Glutamatergic neuron (in vitro differentiated cells): Measurements from ENCODE around the gene NFKBIB. TPM values are rescaled to one million over a fixed set of nuclear protein-coding genes. Genes with fewer than 3 reads are reported as not detected.
"Not testable (repeated sequence)": the region's sequence is repeated elsewhere in the genome, so short reads cannot be mapped to it uniquely, and the experiment has no call there.

ENCODE experiments used
- DNase-seq: peaks from one replicate; pipeline ENCODE4 v3.0.0; 2022
- H3K27ac Mint-ChIP-seq: one replicate; pipeline ENCODE4 v1.8.0; 2020; ENCODE audit warnings: mild to moderate bottlenecking, mixed read lengths, inconsistent platforms; ENCODE audit not compliant: unreplicated experiment
- H3K27me3 Mint-ChIP-seq: one replicate; pipeline ENCODE4 v1.8.0; 2020; ENCODE audit warnings: mild to moderate bottlenecking, moderate library complexity, mixed read lengths, inconsistent platforms; ENCODE audit not compliant: unreplicated experiment
- H3K36me3 Mint-ChIP-seq: one replicate; pipeline ENCODE4 v1.8.0; 2020; ENCODE audit warnings: mild to moderate bottlenecking, mixed read lengths, inconsistent platforms; ENCODE audit not compliant: unreplicated experiment
- H3K4me1 Mint-ChIP-seq: one replicate; pipeline ENCODE4 v1.8.0; 2020; ENCODE audit warnings: mild to moderate bottlenecking, low read depth, mixed read lengths, inconsistent platforms; ENCODE audit not compliant: unreplicated experiment
- H3K4me3 Mint-ChIP-seq: one replicate; pipeline ENCODE4 v1.8.0; 2020; ENCODE audit warnings: mild to moderate bottlenecking, mixed read lengths, inconsistent platforms; ENCODE audit not compliant: unreplicated experiment
- H3K9me3 Mint-ChIP-seq: one replicate; pipeline ENCODE4 v1.8.0; 2020; ENCODE audit warnings: mild to moderate bottlenecking, moderate library complexity, mixed read lengths, inconsistent platforms; ENCODE audit not compliant: unreplicated experiment
- CTCF ChIP-seq: fragments of 200-600 bp; sonication (generic); IDR thresholded peaks from one replicate; pipeline ENCODE4 v1.5.0; 2021; ENCODE audit not compliant: partially characterized antibody, unreplicated experiment
- total RNA-seq: library from RNA; stranded (reverse); fragmentation: NEBNext Ultra II Directional; extraction: Animal tissue kit (Norgen Biotek cat#: 25700); gene quantifications from one replicate; pipeline ENCODE4 v1.2.1, GENCODE V29; 2021; ENCODE audit not compliant: unreplicated experiment

The NFKBIB gene
- total RNA-seq, 1 donor from 2014 or later = 12.8 TPM

- Mint-ChIP-seq H3K9me3 (peaks cover 4% of the 10 kb centered on the region), H3K4me1 (no peaks in the 10 kb centered on the region), H3K27ac (no peak overlapping the region), H3K36me3 (no peaks in the 10 kb centered on the region), H3K27me3 (peaks cover 10% of the 10 kb centered on the region), H3K4me3 (peak overlapping the region; percentile 81)
- peak; percentile 78 for DNase-seq
- peak; percentile 66 for TF ChIP-seq CTCF
Observed at GRCh38 chr19:38869836-38870607, 29.7 kb upstream of the NFKBIB start.

- TF ChIP-seq CTCF = no peak
- Mint-ChIP-seq H3K4me1 (no peaks in the 10 kb centered on the region), H3K36me3 (no peaks in the 10 kb centered on the region), H3K27ac (no peak overlapping the region), H3K27me3 (peaks cover 7% of the 10 kb centered on the region), H3K9me3 (peaks cover 4% of the 10 kb centered on the region), H3K4me3 (no peak overlapping the region)
- no peak for DNase-seq
Observed at GRCh38 chr19:38870612-38871011, 29.2 kb upstream of the NFKBIB start.

DNA sequence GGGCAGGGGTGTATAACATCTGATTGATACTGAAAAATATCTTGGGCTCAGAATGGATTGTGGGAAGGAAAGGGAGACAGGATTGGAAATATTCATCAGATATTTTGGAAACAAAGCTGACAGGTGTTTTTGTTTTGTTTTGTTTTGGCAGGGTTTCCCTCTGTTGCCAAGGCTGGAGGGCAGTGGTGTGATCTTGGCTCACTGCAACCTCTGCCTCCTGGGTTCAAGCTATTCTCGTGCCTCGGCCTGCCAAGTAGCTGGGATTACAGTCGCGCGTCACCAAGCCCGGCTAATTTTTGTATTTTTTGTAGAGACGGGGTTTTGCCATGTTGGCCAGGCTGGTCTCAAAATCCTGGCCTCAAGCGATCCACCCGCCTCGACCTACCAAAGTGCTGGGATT lies 26.4 kb upstream of the NFKBIB start:
- not testable (repeated sequence) for H3K9me3 Mint-ChIP-seq, DNase-seq, H3K4me3 Mint-ChIP-seq, H3K27me3 Mint-ChIP-seq, H3K36me3 Mint-ChIP-seq, H3K27ac Mint-ChIP-seq
- H3K4me1 Mint-ChIP-seq = peaks cover 12% of the 10 kb centered on the region

DNA sequence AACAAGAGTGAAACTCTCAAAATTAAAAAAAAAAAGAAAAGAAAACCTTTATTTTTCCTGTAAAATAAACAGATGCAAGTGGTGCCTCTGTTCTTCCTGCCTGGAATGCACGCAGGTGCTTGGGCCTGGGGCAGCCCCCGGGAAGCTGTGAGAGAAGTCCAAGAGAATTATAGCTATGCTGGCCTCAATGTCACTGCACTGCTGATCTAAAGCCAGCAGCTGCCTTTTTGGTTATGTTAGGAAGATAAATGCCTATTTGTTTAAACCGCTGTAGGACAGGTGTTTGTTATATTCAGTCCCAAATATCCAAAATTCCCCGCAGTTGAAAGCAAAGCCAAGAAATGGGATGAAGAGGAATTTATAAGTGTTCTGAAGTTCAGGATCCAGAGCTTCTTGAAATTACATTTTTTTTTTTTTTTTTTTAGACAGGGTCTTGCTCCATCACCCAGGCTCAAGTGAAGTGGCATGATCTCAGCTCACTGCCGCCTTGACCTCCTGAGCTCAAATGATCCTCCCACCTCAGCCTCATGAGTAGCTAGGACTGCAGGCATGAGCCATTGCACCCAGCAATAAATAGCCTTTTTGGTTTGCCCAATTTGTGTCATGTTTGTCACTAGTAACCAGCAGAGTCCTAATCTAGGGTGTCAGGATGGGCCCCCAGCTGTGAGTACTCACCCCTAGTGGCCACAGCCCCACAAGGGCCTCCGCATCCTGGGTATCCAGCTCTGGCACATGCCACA lies 23.9 kb upstream of the NFKBIB start:
- Mint-ChIP-seq H3K9me3 (peaks cover 3% of the 10 kb centered on the region), H3K4me1 (peaks cover 18% of the 10 kb centered on the region)

More for the DNA sequence above, 23.9 kb upstream of the NFKBIB start:
- no peak for TF ChIP-seq CTCF
- Mint-ChIP-seq H3K27ac (no peak overlapping the region), H3K27me3 (no peaks in the 10 kb centered on the region), H3K36me3 (no peaks in the 10 kb centered on the region), H3K4me3 (no peak overlapping the region)
- DNase-seq = no peak
